AG04449 (cell line): ENCODE data around the gene SAMD11.
A peak's percentile ranks its signal among the peaks of the same experiment; 100 is the strongest.

ENCODE experiments used
- CTCF ChIA-PET: fragments of 350-600 bp; formaldehyde crosslinking; extraction: SDS; loops from one replicate; lab custom pipeline; 2021; ENCODE audit warnings: antibody characterized with exemption; lab: Yijun Ruan, JAX
- POLR2A ChIA-PET: fragments of 400-600, 350-600 bp; formaldehyde crosslinking; extraction: SDS; loops from one replicate; lab custom pipeline; 2020; ENCODE audit warnings: antibody characterized with exemption, inconsistent platforms; lab: Yijun Ruan, JAX
- DNase-seq: peaks from one replicate; pipeline ENCODE4 v3.0.0-alpha.2; 2010; ENCODE audit warnings: low read depth, low spot score
- H3K4me3 ChIP-seq: 2 replicates; pipeline ENCODE4 v1.5.1; 2011; ENCODE audit warnings: low read depth, mild to moderate bottlenecking, control low read depth, low read length
- CTCF ChIP-seq: IDR thresholded peaks from one replicate; pipeline ENCODE4 v1.5.1; 2011; ENCODE audit warnings: mild to moderate bottlenecking, moderate library complexity, low read length, control low read depth, inconsistent platforms; ENCODE audit not compliant: insufficient read depth; ENCODE audit errors: missing control alignments

SAMD11 gene

GRCh38 chr1:956636-957035 lies 32.9 kb downstream of the SAMD11 start:
- no peak overlapping the region for H3K4me3 ChIP-seq
- ChIA-PET POLR2A (no interaction called here), CTCF (interaction anchor here (1.1 to 1.7 kb wide), 2 partner anchors 15 to 52 kb away, joined by 3 to 5 read pairs; no protein-coding TSS in a partner anchor)
- no peak for DNase-seq
- TF ChIP-seq CTCF = no peak

GRCh38 chr1:958823-959730 lies 35.4 kb downstream of the SAMD11 start, which contains the start of gene NOC2L:
Gene NOC2L (minus strand): TSS chr1:959256. CDS start chr1:959240, 16 bp downstream.
- DNase-seq = no peak

GRCh38 chr1:959731-960362 lies 36.1 kb downstream of the SAMD11 start:
- CTCF ChIA-PET = interaction anchor here (1.3 to 1.9 kb wide), 2 partner anchors 21 to 55 kb away, joined by 4 to 6 read pairs; no protein-coding TSS in a partner anchor
- peak overlapping the region; percentile 64 for H3K4me3 ChIP-seq
- no peak for TF ChIP-seq CTCF
- POLR2A ChIA-PET = no interaction called here
- no peak for DNase-seq

More at GRCh38 chr1:958823-959730, 35.4 kb downstream of the SAMD11 start, which contains the start of gene NOC2L:
- peak within 1 kb of the TSS; percentile 100 for H3K4me3 ChIP-seq
- CTCF ChIA-PET = interaction anchor here (0.9 to 1.9 kb wide), 5 partner anchors 21 to 89 kb away, joined by 3 to 6 read pairs (median 4); no protein-coding TSS in a partner anchor
- no peak for TF ChIP-seq CTCF
- POLR2A ChIA-PET = interaction anchor here (1.3 kb wide), 1 partner anchor 16 kb away, joined by 4 read pairs; no protein-coding TSS in a partner anchor

DNA sequence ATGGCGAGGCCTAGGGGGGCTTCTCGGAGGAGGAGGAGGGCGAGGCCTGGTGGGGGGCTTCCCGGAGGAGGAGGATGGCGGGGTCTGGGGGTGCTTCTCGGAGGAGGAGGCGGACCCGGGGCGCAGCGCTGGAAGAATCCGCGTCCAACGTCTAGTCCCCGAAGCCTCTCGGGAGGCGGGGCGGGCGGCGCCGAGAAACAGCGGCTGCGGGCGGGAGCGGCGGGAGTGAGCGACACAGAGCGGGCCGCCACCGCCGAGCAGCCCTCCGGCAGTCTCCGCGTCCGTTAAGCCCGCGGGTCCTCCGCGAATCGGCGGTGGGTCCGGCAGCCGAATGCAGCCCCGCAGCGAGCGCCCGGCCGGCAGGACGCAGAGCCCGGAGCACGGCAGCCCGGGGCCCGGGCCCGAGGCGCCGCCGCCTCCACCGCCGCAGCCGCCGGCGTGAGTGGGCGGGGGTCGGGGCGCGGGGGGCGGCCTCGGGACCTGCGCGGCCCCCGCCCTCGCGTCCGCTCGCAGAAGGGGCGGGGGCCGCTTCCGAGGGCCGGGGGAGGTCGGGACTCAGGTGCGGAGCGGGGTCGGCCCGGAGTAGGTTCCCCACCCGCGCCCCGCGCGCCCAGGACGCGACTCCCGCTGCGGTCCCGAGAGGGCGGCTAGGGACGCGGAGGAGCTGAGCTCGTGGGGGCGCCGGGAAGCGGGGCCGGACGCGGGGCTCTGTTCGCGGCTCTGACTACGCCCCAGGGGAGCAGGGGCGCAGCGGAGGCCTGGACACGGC lies 36.8 kb downstream of the SAMD11 start, which contains the start of gene KLHL17:
TSS of gene KLHL17 (plus strand) at position 222 of the 769 bp plus-strand sequence. CDS start at position 332, 110 bp downstream.
- H3K4me3 ChIP-seq = peak within 1 kb of the TSS; percentile 64
- no peak for TF ChIP-seq CTCF
- ChIA-PET CTCF (interaction anchor here (2.0 kb wide), 1 partner anchor 55 kb away, joined by 8 read pairs; no protein-coding TSS in a partner anchor), POLR2A (interaction anchor here (0.6 kb wide), 1 partner anchor 17 kb away, joined by 3 read pairs; no protein-coding TSS in a partner anchor)
- DNase-seq = no peak

GRCh38 chr1:961132-961669 lies 37.5 kb downstream of the SAMD11 start:
- ChIA-PET POLR2A (interaction anchor here (0.6 kb wide), 1 partner anchor 18 kb away, joined by 3 read pairs; no protein-coding TSS in a partner anchor), CTCF (interaction anchor here (1.4 to 2.0 kb wide), 2 partner anchors 10 to 56 kb away, joined by 3 to 8 read pairs; no protein-coding TSS in a partner anchor)
- DNase-seq = no peak
- TF ChIP-seq CTCF = no peak
- peak overlapping the region; percentile 64 for H3K4me3 ChIP-seq
